GM19468 (cell line): ENCODE data around the gene BRD1.
"Not testable (repeated sequence)": the region's sequence is repeated elsewhere in the genome, so short reads cannot be mapped to it uniquely, and the experiment has no call there.

Source experiments
- ATAC-seq: cut with Tn5 transposase; IDR thresholded peaks from one replicate; pipeline ENCODE4 v1.9.1; 2021; ENCODE audit warnings: mild to moderate bottlenecking, moderate library complexity, moderate number of reproducible peaks; ENCODE audit not compliant: unreplicated experiment; ENCODE audit errors: extremely low read depth

The BRD1 gene

GRCh38 chr22:49827271-49827852 is 311 bp downstream of the BRD1 start:
- no peak for ATAC-seq

- no peak for ATAC-seq
Measured at GRCh38 chr22:49826603-49827270, 936 bp downstream of the BRD1 start.

DNA sequence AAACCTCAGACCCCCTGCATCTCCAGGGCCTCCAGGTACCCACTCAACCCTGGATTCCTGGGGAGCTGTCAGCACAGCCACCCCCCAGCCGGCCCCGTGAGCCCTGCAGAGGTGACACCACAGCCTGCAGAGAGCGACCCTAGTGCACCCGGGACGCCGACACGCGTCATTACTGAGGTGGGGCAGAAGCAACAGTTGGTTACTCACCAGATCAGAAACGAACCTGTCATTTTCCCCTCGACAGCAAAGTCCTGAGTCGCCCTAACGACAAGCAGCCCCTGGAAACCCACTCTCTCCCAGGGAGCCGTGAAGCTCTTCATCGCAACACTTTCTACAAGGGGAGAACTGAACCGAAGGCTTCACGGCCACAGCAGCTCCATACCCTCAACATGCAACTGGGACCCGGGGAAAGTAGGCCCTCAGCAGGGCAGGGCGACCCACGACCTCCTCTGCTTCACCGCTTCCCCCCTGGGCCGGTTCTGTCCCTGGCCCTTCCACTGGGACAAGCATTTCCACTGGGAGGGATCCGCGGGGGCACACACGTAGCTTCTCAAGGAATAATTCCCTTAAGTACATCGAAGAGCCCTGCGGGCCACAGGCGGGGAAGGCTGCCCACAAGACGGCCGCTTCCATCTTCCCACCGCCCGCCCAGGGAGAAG is 1.6 kb downstream of the BRD1 start:
- no peak for ATAC-seq

DNA sequence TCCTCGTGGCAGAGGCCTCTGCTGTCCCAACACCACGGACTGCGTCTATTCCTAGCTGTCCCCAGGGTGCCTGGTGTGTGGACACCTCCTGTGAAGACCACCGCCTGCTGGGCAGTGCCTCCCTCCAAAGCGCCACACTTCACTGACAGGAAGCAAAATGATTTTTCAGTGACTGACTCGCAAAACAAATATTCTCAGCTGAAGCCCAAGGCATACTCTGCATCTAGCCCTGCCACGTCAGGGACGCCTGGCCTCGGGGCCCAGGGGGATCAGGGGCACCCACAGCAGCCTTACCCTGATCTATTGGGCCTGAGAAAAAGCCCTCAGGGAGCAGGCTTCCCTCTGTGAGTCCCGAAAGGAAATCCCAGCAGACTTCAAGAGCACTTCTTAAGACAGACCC is 2.2 kb downstream of the BRD1 start:
- no peak for ATAC-seq

GRCh38 chr22:49824936-49825335 is 2.7 kb downstream of the BRD1 start:
- no peak for ATAC-seq

GRCh38 chr22:49824185-49824925 is 3.3 kb downstream of the BRD1 start:
- no peak for ATAC-seq

DNA sequence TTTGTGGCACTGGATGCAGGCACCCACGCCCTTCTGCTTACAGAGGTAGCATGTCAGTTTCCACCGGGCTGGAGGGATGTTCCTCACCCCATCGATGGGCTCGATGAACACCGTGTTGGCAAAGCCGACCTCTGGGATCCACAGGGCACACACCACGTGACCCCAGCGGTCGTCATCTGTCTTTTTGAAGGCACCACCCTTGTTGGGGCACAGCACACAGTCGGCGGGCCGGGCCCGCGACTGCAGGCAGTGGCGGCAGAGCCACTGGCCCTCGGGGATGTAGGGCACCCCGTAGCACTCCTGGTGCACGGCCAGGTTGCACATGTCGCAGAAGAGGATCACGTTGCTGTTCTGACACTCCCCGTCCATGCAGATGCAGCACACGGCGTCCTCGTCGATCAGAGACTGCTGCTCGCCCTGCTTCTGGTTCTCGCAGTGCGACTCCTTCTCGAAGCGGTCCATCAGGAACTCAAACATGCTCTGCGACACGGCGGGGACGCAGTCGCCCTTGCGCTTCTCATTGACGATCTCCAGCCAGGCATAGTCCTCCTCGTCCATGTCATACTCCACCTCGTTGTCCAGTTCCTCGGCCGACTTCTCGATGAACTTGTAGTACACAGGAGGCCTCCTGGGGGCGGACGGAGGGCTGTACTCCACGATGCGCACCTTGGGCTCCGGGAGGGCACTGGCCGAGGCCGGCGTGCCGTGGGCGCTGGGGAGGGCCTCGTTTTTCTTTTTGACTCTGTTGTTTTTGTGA is 4.2 kb downstream of the BRD1 start:
- no peak for ATAC-seq

GRCh38 chr22:49821741-49822140 is 5.9 kb downstream of the BRD1 start:
- ATAC-seq: not testable (repeated sequence)

GRCh38 chr22:49820984-49821383 is 6.7 kb downstream of the BRD1 start:
- no peak for ATAC-seq

- no peak for ATAC-seq
Measured at GRCh38 chr22:49817359-49817758, 10.3 kb downstream of the BRD1 start.

DNA sequence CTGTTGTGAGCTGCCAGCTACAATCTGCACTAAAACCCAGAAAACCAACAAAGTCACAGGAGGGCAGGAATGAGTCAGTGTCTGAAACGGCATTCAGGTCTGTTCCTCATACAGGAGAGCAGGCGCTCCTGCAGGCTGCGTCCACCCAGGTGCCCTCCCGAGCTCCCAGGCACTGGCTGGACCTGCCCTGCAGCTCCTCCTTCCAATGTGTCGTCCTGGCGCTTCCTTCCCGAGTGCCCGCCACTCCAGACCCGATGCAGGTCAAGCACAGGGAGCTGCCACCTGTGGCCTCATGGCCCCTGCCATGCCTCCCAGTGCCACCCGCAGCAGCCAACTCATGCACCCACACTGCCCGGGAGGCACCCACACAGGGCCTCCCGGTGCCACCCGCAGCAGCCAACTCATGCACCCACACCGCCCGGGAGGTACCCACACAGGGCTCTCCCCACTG is 12.0 kb downstream of the BRD1 start:
- ATAC-seq: no peak

- ATAC-seq: no peak
Measured at GRCh38 chr22:49814856-49815255, 12.8 kb downstream of the BRD1 start.

DNA sequence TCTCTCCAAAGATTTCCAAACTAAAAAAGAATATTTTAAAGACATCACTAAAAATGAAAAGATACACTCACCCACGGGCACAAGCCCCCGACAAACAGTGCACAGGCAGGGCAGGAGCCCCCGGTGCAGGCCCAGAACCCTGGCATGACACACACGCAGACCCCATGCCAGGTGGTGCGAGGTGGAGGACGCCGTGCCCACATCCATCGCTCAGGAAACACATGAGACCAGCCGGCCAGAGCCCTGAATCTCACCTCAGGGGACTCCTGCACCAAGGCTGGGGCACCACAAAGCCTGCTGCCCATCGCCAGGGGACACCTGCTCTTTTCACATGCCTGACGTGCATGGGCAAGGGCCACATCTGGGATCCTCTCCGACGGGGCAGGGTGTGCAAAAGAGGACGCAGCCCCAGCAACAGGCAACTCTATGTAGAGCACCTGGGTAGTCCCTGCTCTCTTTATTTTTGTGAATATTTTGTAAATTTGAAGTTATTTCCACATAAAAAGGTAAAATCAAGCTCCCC is 13.4 kb downstream of the BRD1 start:
- ATAC-seq: no peak

DNA sequence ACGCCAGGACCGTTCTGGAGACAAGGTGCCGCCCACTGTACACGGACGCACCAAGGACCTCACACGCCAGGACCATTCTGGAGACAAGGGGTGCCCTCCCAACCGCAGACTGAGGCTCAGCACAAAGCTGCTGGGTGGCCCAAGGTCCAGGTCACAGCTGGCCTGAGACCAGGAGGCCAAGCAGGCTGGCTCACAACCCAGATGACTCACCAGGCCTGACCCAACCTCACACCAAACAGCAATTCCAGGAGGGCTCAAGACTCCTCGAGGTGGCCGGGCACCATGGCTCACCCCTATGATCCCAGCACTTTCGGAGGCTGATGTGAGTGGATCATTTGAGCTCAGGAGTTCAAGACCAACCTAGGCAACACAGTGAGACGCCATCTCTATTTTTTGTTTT is 14.8 kb downstream of the BRD1 start:
- no peak for ATAC-seq

GRCh38 chr22:49811020-49811791 is 16.5 kb downstream of the BRD1 start:
- no peak for ATAC-seq

GRCh38 chr22:49810363-49811019 is 17.2 kb downstream of the BRD1 start:
- ATAC-seq: no peak

- ATAC-seq: no peak
Measured at GRCh38 chr22:49807780-49808708, 19.6 kb downstream of the BRD1 start.

DNA sequence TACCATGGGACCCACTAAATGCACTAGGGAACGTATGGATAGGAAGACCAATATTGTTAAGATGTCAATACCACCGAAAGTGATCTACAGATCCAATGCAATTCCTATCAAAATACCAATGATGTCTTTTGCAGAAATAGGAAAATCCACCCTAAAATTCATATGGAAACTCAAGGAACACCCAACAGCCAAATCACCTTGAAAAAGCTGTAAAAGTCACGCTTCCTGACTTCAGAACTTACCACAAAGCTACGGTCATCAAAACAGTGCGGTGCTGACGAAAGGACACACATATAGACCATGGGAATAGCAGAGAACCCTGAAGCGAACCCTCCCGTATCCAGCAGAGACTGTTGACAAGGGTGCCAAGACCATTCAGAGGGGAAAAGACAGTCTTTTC is 20.5 kb downstream of the BRD1 start:
- ATAC-seq: no peak
